PC-3 (cell line): ENCODE measurements around the gene ZNF283.

Source experiments
- EZH2 ChIP-seq: fragments of 300-600 bp; sonication (generic); IDR thresholded peaks from one replicate; pipeline ENCODE4 v1.6.1; 2017; ENCODE audit warnings: antibody characterized with exemption, mild to moderate bottlenecking, low read length; ENCODE audit not compliant: unreplicated experiment
- EZH2phosphoT487 ChIP-seq: fragments of 300-600 bp; sonication (generic); IDR thresholded peaks from 2 replicates; pipeline ENCODE4 v1.6.1; 2018; ENCODE audit warnings: mild to moderate bottlenecking, antibody characterized with exemption, low read length, borderline replicate concordance
- TF ChIP-seq, protein P1 (sequence below): fragments of 300-600 bp; sonication (generic); conservative IDR thresholded peaks from 2 replicates; pipeline ENCODE4 v1.5.1; 2017; ENCODE audit warnings: antibody characterized with exemption, low read depth, mild to moderate bottlenecking, low read length

DNA sequence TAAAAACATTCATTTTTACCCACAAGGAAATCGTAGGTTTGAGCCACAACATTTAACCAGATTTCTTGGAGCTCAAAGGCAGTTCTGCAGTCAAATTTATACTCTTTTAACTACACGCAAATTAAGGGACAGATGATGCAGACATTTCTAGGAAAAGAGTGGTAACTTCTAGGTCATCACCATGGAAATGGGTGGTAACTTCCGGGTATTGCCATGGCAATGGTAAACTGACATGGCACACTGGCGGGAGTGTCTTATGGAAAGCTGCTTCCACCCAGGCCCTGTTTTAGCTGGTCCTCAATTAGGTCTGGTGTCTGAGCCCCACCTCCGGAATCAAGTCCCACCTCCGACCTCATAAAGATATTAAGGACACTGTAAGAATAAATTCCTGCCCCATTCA lies 14.4 kb upstream of the ZNF283 start:
- TF ChIP-seq, protein P1, sequence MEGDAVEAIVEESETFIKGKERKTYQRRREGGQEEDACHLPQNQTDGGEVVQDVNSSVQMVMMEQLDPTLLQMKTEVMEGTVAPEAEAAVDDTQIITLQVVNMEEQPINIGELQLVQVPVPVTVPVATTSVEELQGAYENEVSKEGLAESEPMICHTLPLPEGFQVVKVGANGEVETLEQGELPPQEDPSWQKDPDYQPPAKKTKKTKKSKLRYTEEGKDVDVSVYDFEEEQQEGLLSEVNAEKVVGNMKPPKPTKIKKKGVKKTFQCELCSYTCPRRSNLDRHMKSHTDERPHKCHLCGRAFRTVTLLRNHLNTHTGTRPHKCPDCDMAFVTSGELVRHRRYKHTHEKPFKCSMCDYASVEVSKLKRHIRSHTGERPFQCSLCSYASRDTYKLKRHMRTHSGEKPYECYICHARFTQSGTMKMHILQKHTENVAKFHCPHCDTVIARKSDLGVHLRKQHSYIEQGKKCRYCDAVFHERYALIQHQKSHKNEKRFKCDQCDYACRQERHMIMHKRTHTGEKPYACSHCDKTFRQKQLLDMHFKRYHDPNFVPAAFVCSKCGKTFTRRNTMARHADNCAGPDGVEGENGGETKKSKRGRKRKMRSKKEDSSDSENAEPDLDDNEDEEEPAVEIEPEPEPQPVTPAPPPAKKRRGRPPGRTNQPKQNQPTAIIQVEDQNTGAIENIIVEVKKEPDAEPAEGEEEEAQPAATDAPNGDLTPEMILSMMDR = no peak
- TF ChIP-seq EZH2phosphoT487 (no peak), EZH2 (no peak)
